ENCODE measurements around the gene TIGAR. TPM values are rescaled to one million over a fixed set of nuclear protein-coding genes. Genes with fewer than 3 reads are reported as not detected.

Gene TIGAR
- total and polyA plus RNA-seq, 2 donors (not counting 1 experiment from before 2014, with no cell fraction given) = 15.3 to 19.5 TPM

- H4K20me1 ChIP-seq (ENCODE audit: control insufficient read depth, extremely low read depth, insufficient read depth, low read length) = no peaks in the 10 kb centered on the region
- H3K27ac ChIP-seq (ENCODE audit: insufficient read depth, low read length) = no peak overlapping the region
- H2AFZ ChIP-seq (ENCODE audit: low read length) = no peak overlapping the region
- peaks cover 10% of the 10 kb centered on the region for H3K27me3 ChIP-seq (ENCODE audit: control insufficient read depth, insufficient read depth, low read length)
- H3K4me1 ChIP-seq (ENCODE audit: control insufficient read depth, extremely low read depth, insufficient read depth, low read length) = no peaks in the 10 kb centered on the region
- H3K79me2 ChIP-seq (ENCODE audit: control insufficient read depth, insufficient read depth, low read length) = no peaks in the 10 kb centered on the region
- TF ChIP-seq EZH2 (IDR thresholded peaks at IDR 0.05; ENCODE audit: low read length, missing control alignments) = no peak
- TF ChIP-seq, protein P1, sequence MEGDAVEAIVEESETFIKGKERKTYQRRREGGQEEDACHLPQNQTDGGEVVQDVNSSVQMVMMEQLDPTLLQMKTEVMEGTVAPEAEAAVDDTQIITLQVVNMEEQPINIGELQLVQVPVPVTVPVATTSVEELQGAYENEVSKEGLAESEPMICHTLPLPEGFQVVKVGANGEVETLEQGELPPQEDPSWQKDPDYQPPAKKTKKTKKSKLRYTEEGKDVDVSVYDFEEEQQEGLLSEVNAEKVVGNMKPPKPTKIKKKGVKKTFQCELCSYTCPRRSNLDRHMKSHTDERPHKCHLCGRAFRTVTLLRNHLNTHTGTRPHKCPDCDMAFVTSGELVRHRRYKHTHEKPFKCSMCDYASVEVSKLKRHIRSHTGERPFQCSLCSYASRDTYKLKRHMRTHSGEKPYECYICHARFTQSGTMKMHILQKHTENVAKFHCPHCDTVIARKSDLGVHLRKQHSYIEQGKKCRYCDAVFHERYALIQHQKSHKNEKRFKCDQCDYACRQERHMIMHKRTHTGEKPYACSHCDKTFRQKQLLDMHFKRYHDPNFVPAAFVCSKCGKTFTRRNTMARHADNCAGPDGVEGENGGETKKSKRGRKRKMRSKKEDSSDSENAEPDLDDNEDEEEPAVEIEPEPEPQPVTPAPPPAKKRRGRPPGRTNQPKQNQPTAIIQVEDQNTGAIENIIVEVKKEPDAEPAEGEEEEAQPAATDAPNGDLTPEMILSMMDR (conservative IDR thresholded peaks at IDR 0.05 in 1 of 2, IDR thresholded peaks at IDR 0.05 in 1 of 2; ENCODE audit: low read depth in 1 of 2, low read length in 2 of 2) = no peak
- no peak overlapping the region for H3K9ac ChIP-seq (ENCODE audit: insufficient read depth, low read length)
- H3K9me3 ChIP-seq (ENCODE audit: control insufficient read depth, insufficient read depth, low read depth, low read length) = no peaks in the 10 kb centered on the region
- no peak overlapping the region for H3K4me3 ChIP-seq (replicated peaks in 1 of 4; ENCODE audit: control extremely low read depth in 1 of 4, insufficient read depth in 1 of 4, low read depth in 3 of 4, low read length in 4 of 4)
- no peaks in the 10 kb centered on the region for H3K36me3 ChIP-seq (ENCODE audit: control insufficient read depth, insufficient read depth, low read length)
- no peak overlapping the region for H3K4me2 ChIP-seq (ENCODE audit: extremely low read depth, insufficient read depth, low read length)
- no peak for DNase-seq (ENCODE audit: low read depth in 2 of 2)
Observed at GRCh38 chr12:4296751-4297150, 24.3 kb upstream of the TIGAR start.

DNA sequence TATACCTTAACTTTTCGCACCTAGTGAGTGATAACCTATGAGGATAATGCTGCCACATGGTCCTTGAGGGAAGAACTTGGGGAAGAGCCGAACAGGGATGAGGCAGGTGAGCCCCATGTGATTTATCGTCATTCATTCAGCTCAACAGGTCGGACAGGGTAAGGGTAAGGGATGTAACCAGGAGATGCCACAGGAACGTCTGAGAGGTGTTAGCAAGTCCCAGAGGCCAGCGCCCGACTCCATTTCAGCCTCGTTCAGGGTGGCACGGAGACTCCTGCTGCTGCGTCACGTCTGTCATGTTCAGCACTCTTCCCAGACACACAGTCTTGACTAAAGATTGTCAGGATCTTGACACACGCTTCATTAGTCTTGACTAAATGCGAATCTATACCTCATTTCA lies 23.4 kb upstream of the TIGAR start:
- no peaks in the 10 kb centered on the region for H4K20me1 ChIP-seq (ENCODE audit: control insufficient read depth, extremely low read depth, insufficient read depth, low read length)
- no peaks in the 10 kb centered on the region for H3K9me3 ChIP-seq (ENCODE audit: control insufficient read depth, insufficient read depth, low read depth, low read length)
- H3K4me2 ChIP-seq (ENCODE audit: extremely low read depth, insufficient read depth, low read length) = no peak overlapping the region
- DNase-seq (ENCODE audit: low read depth in 2 of 2) = no peak
- H3K4me1 ChIP-seq (ENCODE audit: control insufficient read depth, extremely low read depth, insufficient read depth, low read length) = no peaks in the 10 kb centered on the region
- H3K27ac ChIP-seq (ENCODE audit: insufficient read depth, low read length) = no peak overlapping the region
- H3K36me3 ChIP-seq (ENCODE audit: control insufficient read depth, insufficient read depth, low read length) = no peaks in the 10 kb centered on the region
- H2AFZ ChIP-seq (ENCODE audit: low read length) = no peak overlapping the region
- H3K9ac ChIP-seq (ENCODE audit: insufficient read depth, low read length) = no peak overlapping the region
- H3K27me3 ChIP-seq (ENCODE audit: control insufficient read depth, insufficient read depth, low read length) = peaks cover 7% of the 10 kb centered on the region
- H3K79me2 ChIP-seq (ENCODE audit: control insufficient read depth, insufficient read depth, low read length) = no peaks in the 10 kb centered on the region
- TF ChIP-seq EZH2 (IDR thresholded peaks at IDR 0.05; ENCODE audit: low read length, missing control alignments) = no peak
- TF ChIP-seq, protein P1 (conservative IDR thresholded peaks at IDR 0.05 in 1 of 2, IDR thresholded peaks at IDR 0.05 in 1 of 2; ENCODE audit: low read depth in 1 of 2, low read length in 2 of 2) = no peak
- no peak overlapping the region for H3K4me3 ChIP-seq (replicated peaks in 1 of 4; ENCODE audit: control extremely low read depth in 1 of 4, insufficient read depth in 1 of 4, low read depth in 3 of 4, low read length in 4 of 4)

DNA sequence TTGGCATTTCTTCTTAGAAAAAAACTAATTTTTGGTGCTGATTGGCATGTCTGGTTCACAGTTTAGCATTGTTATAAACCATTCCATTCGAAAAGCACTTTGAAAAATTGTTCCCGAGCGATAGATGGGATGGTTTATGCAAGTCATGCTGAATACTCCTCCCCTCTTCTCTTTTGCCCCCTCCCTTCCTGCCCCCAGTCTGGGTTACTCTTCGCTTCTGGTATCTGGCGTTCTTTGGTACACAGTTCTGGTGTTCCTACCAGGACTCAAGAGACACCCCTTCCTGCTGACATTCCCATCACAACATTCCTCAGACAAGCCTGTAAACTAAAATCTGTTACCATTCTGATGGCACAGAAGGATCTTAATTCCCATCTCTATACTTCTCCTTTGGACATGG lies 20.1 kb upstream of the TIGAR start:
- H2AFZ ChIP-seq (ENCODE audit: low read length) = no peak overlapping the region
- no peak overlapping the region for H3K27ac ChIP-seq (ENCODE audit: insufficient read depth, low read length)
- no peak for TF ChIP-seq EZH2 (IDR thresholded peaks at IDR 0.05; ENCODE audit: low read length, missing control alignments)
- TF ChIP-seq, protein P1 (conservative IDR thresholded peaks at IDR 0.05 in 1 of 2, IDR thresholded peaks at IDR 0.05 in 1 of 2; ENCODE audit: low read depth in 1 of 2, low read length in 2 of 2) = no peak
- no peak overlapping the region for H3K9ac ChIP-seq (ENCODE audit: insufficient read depth, low read length)
- H3K9me3 ChIP-seq (ENCODE audit: control insufficient read depth, insufficient read depth, low read depth, low read length) = no peaks in the 10 kb centered on the region
- H3K4me1 ChIP-seq (ENCODE audit: control insufficient read depth, extremely low read depth, insufficient read depth, low read length) = no peaks in the 10 kb centered on the region
- no peaks in the 10 kb centered on the region for H3K36me3 ChIP-seq (ENCODE audit: control insufficient read depth, insufficient read depth, low read length)
- no peaks in the 10 kb centered on the region for H4K20me1 ChIP-seq (ENCODE audit: control insufficient read depth, extremely low read depth, insufficient read depth, low read length)
- no peak for DNase-seq (ENCODE audit: low read depth in 2 of 2)
- peaks cover 6% of the 10 kb centered on the region for H3K27me3 ChIP-seq (ENCODE audit: control insufficient read depth, insufficient read depth, low read length)
- H3K4me3 ChIP-seq (replicated peaks in 1 of 4; ENCODE audit: control extremely low read depth in 1 of 4, insufficient read depth in 1 of 4, low read depth in 3 of 4, low read length in 4 of 4) = no peak overlapping the region
- no peak overlapping the region for H3K4me2 ChIP-seq (ENCODE audit: extremely low read depth, insufficient read depth, low read length)
- no peaks in the 10 kb centered on the region for H3K79me2 ChIP-seq (ENCODE audit: control insufficient read depth, insufficient read depth, low read length)

Measured in fibroblast of lung (primary cell).